NB4 (cell line): ENCODE data around the gene COL1A2.

ENCODE experiments used
- POLR2A ChIP-seq: IDR thresholded peaks from 2 replicates; pipeline ENCODE4 v1.6.1; 2011; ENCODE audit warnings: mild to moderate bottlenecking; ENCODE audit not compliant: insufficient read length; ENCODE audit errors: extremely low read depth
- TF ChIP-seq, protein P1 (sequence below): IDR thresholded peaks from one replicate; pipeline ENCODE4 v1.5.1; 2012; ENCODE audit warnings: low read depth, low read length
- TF ChIP-seq, protein P2 (sequence below): IDR thresholded peaks from 2 replicates; pipeline ENCODE4 v1.6.1; 2011; ENCODE audit warnings: low read depth, low read length

- TF ChIP-seq, protein P1, sequence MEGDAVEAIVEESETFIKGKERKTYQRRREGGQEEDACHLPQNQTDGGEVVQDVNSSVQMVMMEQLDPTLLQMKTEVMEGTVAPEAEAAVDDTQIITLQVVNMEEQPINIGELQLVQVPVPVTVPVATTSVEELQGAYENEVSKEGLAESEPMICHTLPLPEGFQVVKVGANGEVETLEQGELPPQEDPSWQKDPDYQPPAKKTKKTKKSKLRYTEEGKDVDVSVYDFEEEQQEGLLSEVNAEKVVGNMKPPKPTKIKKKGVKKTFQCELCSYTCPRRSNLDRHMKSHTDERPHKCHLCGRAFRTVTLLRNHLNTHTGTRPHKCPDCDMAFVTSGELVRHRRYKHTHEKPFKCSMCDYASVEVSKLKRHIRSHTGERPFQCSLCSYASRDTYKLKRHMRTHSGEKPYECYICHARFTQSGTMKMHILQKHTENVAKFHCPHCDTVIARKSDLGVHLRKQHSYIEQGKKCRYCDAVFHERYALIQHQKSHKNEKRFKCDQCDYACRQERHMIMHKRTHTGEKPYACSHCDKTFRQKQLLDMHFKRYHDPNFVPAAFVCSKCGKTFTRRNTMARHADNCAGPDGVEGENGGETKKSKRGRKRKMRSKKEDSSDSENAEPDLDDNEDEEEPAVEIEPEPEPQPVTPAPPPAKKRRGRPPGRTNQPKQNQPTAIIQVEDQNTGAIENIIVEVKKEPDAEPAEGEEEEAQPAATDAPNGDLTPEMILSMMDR: no peak
- TF ChIP-seq POLR2A: no peak
- TF ChIP-seq, protein P2, sequence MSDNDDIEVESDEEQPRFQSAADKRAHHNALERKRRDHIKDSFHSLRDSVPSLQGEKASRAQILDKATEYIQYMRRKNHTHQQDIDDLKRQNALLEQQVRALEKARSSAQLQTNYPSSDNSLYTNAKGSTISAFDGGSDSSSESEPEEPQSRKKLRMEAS: no peak
These were observed 39.2 kb upstream of the COL1A2 start for GRCh38 chr7:94355454-94355853.
